GM21423 (cell line): Measurements from ENCODE around the gene UNC45A.
A peak's percentile ranks its signal among the peaks of the same experiment; 100 is the strongest.

Experiments
- ATAC-seq: cut with Tn5 transposase; IDR thresholded peaks from one replicate; pipeline ENCODE4 v1.9.1; 2021; ENCODE audit warnings: mild to moderate bottlenecking, moderate library complexity; ENCODE audit not compliant: unreplicated experiment

UNC45A gene, protein sequence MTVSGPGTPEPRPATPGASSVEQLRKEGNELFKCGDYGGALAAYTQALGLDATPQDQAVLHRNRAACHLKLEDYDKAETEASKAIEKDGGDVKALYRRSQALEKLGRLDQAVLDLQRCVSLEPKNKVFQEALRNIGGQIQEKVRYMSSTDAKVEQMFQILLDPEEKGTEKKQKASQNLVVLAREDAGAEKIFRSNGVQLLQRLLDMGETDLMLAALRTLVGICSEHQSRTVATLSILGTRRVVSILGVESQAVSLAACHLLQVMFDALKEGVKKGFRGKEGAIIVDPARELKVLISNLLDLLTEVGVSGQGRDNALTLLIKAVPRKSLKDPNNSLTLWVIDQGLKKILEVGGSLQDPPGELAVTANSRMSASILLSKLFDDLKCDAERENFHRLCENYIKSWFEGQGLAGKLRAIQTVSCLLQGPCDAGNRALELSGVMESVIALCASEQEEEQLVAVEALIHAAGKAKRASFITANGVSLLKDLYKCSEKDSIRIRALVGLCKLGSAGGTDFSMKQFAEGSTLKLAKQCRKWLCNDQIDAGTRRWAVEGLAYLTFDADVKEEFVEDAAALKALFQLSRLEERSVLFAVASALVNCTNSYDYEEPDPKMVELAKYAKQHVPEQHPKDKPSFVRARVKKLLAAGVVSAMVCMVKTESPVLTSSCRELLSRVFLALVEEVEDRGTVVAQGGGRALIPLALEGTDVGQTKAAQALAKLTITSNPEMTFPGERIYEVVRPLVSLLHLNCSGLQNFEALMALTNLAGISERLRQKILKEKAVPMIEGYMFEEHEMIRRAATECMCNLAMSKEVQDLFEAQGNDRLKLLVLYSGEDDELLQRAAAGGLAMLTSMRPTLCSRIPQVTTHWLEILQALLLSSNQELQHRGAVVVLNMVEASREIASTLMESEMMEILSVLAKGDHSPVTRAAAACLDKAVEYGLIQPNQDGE

DNA sequence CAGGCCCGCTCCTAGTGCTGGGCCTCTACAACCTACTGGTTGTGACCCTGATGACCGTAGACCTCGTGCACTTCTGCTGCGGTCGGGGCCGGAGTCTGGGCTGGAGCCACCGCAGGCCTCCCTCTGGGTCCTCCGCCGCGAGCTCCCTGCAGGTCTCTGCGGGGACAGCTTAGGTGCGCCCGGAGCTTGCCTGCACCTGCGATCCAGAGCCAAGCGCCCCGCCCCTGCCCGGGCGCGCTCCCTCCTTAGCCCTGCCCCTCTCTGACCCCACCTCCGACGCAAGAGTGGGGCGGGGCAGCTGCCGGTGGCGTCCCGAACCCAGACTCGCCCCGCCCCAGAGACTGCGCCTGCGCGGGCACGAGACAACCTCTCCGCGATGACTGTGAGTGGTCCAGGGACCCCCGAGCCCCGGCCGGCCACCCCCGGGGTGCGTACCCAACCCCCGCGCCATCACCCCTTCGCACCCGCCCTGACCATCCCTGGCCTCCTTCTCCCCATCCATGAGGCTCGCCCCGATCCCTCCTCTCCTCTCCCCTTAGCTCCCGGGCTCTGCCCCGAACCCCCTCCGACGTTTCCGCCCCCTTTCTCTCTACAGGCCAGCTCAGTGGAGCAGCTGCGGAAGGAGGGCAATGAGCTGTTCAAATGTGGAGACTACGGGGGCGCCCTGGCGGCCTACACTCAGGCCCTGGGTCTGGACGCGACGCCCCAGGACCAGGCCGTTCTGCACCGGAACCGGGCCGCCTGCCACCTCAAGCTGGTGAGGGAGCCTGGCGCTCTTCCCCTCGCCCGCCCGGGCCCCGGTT lies at the start of gene UNC45A:
Gene UNC45A (plus strand): TSS at position 337 of the 803 bp plus-strand sequence. CDS start 40 bp downstream, at position 377.
- peak; percentile 59 for ATAC-seq

GRCh38 chr15:90885432-90886290 lies 49.4 kb upstream of the UNC45A start:
- ATAC-seq: peak; percentile 36

DNA sequence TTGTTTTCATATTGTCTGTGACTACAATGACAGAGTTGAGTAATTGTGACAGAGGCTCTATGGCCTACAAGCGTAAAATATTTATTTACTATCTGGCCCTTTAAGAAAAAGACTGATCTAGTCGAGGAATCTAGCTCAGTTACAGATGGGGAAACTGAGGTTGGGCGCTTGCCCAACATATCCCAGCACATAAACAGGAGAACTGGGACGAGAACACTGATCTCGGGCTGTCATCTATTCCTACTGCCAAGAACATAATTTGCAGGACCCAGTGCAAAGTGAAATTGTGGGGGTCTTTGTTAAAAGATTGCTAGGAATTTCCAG lies 48.8 kb upstream of the UNC45A start:
- no peak for ATAC-seq

DNA sequence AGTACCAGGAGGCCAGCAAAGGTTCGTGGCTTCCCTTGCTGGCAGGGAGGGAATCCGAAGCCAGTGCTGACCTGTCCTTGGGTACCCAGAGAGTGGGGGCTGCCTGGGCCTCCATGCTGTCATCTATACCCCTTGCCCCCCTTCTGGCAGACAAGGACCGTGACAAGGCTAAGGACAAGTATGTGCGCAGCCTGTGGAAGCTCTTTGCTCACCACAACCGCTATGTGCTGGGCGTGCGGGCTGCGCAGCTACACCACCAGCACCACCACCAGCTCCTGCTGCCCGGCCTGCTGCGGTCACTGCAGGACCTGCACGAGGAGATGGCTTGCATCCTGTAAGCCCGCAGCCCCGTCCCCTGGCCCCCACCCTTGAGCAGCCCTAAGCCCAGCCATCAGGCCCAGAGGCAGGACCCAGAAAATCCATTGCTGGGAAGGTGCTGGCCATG lies 48.0 kb upstream of the UNC45A start:
- ATAC-seq: no peak

GRCh38 chr15:90889313-90889730 lies 45.8 kb upstream of the UNC45A start:
- ATAC-seq: no peak

GRCh38 chr15:90889736-90890456 lies 45.2 kb upstream of the UNC45A start:
- ATAC-seq: no peak

DNA sequence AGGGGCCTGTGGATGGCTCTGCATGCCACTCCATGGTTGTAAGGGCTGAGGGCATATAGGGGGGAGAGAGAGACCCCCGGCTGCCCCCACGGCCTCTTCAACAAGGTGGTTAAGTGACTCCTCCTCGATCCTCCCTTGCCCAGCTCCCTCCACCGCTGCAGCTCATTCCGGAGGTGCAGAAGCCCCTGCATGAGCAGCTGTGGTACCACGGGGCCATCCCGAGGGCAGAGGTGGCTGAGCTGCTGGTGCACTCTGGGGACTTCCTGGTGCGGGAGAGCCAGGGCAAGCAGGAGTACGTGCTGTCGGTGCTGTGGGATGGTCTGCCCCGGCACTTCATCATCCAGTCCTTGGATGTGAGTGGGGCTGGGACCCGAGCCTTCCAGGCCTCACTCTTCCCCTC lies 44.2 kb upstream of the UNC45A start:
- no peak for ATAC-seq

DNA sequence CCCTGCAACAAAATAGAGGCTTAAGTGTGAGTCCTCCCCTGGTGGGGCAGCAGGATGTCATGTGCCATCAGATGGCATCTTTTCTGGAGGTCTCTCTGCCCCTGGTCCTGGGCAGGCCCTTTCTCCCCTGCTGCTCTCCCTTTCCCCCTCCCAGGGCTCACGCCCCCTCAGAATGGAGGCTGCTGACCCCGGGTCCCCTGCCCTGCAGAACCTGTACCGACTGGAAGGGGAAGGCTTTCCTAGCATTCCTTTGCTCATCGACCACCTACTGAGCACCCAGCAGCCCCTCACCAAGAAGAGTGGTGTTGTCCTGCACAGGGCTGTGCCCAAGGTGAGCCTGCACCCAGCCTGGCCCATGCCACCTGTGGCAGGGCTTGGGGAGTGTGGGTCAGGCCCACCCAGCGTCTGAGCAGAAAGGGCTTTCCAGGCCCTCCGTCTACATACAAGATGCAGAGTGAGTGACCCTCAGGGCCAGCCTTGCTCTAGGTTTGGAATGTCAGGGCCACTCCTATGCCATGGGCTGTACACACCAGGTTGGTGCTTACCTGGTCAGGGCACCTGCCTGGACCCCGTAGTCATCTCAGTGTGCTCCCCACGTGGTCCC lies 43.6 kb upstream of the UNC45A start:
- no peak for ATAC-seq

- ATAC-seq: no peak
These were observed 43.1 kb upstream of the UNC45A start for GRCh38 chr15:90892023-90892422.

DNA sequence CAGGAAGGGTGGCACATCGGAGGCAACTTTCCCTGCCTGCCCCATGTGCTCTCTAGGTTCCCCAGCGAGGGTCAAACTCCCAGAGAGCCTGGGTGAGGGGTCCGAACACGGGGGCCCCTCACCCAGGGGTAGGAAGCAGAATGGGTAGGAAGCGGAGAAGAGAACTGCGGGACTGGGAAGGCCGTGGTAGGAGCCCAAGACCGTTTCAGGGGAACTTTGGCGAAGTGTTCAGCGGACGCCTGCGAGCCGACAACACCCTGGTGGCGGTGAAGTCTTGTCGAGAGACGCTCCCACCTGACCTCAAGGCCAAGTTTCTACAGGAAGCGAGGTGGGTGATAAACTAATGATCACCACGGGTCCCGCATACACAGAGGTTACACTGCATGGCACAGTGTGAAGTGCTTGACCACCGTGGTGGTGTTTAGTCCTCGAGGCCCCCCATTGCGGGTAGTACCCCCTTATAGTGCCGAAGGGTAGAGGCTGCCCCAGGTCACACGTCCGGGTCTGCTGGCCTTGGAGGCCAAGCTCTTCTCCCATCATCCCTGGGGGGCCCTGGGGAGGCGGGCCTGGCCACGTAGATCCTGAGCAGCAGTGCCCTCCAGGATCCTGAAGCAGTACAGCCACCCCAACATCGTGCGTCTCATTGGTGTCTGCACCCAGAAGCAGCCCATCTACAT lies 42.4 kb upstream of the UNC45A start:
- ATAC-seq: no peak

GRCh38 chr15:90893175-90894090 lies 41.7 kb upstream of the UNC45A start:
- ATAC-seq: no peak

- no peak for ATAC-seq
These were observed 39.4 kb upstream of the UNC45A start for GRCh38 chr15:90895571-90896117.

DNA sequence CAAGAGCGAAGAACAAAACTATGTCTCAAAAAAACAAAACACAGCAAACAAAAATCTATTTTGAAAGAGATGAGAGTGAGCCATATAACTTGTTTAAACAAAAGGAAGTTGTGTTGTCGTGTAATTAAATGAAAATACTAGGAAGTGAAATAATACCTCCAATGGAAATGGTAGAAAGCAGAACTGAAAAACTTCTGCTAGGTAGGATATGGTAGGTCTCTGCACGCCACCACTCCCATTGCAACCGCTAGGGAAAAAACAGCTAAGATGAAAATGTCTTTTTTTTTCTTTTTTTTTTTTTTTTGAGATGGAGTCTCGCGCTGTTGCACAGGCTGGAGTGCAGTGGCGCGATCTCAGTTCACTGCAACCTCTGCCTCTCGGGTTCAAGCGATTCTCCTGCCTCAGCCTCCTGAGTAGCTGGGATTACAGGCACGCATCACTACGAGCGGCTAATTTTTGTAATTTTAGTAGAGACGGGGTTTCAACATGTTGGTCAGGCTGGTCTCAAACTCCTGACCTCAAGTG lies 37.9 kb upstream of the UNC45A start:
- ATAC-seq: peak; percentile 63

DNA sequence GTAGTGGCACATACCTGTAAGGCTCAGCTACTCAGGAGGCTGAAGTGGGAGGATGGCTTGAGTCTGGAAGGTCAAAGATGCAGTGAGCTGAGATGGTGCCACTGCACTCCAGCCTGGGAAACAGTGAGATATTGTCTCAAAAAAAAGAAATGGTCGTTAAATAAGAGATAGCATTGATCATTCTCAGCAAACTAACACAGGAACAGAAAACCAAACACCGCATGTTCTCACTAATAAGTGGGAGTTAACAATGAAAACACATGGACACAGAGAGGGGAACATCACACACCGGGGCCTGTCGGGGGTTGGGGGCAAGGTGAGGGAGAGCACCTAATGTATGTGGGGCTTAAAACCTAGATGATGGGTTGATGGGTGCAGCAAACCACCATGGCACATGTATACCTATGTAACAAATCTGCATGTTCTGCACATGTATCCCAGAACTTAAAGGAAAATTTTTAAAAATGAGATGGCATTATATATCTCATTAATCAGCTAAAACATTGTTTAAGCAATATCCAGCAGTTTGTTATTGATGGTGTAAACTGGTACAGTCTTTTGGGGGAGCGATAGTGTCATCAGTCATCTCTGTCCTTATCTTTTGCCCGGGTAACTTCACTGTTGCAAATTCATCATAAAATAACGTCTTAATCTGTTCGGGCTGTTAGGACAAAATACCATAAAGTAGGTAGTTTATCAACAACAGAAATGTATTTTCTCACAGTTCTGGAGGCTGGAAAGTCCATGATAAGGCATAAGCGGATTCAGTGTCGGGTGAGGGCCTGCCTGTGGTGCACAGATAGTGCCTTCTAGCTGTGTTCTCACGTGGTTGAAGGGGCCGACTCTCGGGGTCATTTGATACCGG lies 33.7 kb upstream of the UNC45A start:
- no peak for ATAC-seq

GRCh38 chr15:90902040-90902839 lies 32.8 kb upstream of the UNC45A start:
- peak; percentile 72 for ATAC-seq
